Astrocyte (in vitro differentiated cells and primary cell): ENCODE measurements around the gene TERT. TPM values are rescaled to one million over a fixed set of nuclear protein-coding genes. Genes with fewer than 3 reads are reported as not detected.

ENCODE experiments used
- DNase-seq: peaks from one replicate; pipeline ENCODE4 v3.0.0-alpha.2; 2010; ENCODE audit warnings: low read depth
- FAIRE-seq: peaks from 2 replicates; lab custom pipeline; 2011; peaks lifted over from hg19 to GRCh38; lab: Jason Lieb, UNC
- H2AFZ ChIP-seq: 2 replicates; pipeline ENCODE4 v1.6.0; 2012; ENCODE audit warnings: low read depth, low read length, inconsistent platforms
- H3K27ac ChIP-seq: 2 replicates; pipeline ENCODE4 v1.5.1; 2011; ENCODE audit warnings: low read depth, low read length, inconsistent platforms
- H3K27me3 ChIP-seq: 2 replicates; pipeline ENCODE4 v1.6.0; 2011; ENCODE audit warnings: low read length, inconsistent platforms; ENCODE audit not compliant: insufficient read depth
- H3K36me3 ChIP-seq: 2 replicates; pipeline ENCODE4 v1.5.1; 2011; ENCODE audit warnings: low read length, inconsistent platforms; ENCODE audit not compliant: insufficient read depth
- H3K4me1 ChIP-seq: 2 replicates; pipeline ENCODE4 v1.5.1; 2011; ENCODE audit warnings: low read length, inconsistent platforms; ENCODE audit not compliant: insufficient read depth
- H3K4me2 ChIP-seq: 2 replicates; pipeline ENCODE4 v1.6.0; 2012; ENCODE audit warnings: low read length, inconsistent platforms
- H3K4me3 ChIP-seq: 2 replicates; pipeline ENCODE4 v1.5.1; 2011; ENCODE audit warnings: low read depth, mild to moderate bottlenecking, low read length, inconsistent platforms; ENCODE audit not compliant: insufficient read depth
- H3K79me2 ChIP-seq: 2 replicates; pipeline ENCODE4 v1.6.0; 2012; ENCODE audit warnings: mild to moderate bottlenecking, low read length, inconsistent platforms; ENCODE audit not compliant: insufficient read depth
- H3K9ac ChIP-seq: 2 replicates; pipeline ENCODE4 v1.6.0; 2012; ENCODE audit warnings: mild to moderate bottlenecking, low read length, inconsistent platforms
- H3K9me3 ChIP-seq: 2 replicates; pipeline ENCODE4 v1.5.1; 2012; ENCODE audit warnings: low read depth, mild to moderate bottlenecking, low read length, inconsistent platforms; ENCODE audit not compliant: insufficient read depth
- H4K20me1 ChIP-seq: 2 replicates; pipeline ENCODE4 v1.6.0; 2012; ENCODE audit warnings: low read length, inconsistent platforms; ENCODE audit not compliant: insufficient read depth
- H3K27ac Mint-ChIP-seq: one replicate; pipeline ENCODE4 v1.8.0; 2021; ENCODE audit warnings: mild to moderate bottlenecking, mixed read lengths; ENCODE audit not compliant: unreplicated experiment
- H3K27me3 Mint-ChIP-seq: one replicate; pipeline ENCODE4 v1.8.0; 2021; ENCODE audit warnings: low read depth, mixed read lengths; ENCODE audit not compliant: unreplicated experiment
- H3K36me3 Mint-ChIP-seq: one replicate; pipeline ENCODE4 v1.8.0; 2021; ENCODE audit warnings: low read depth, mixed read lengths; ENCODE audit not compliant: unreplicated experiment
- H3K4me1 Mint-ChIP-seq: one replicate; pipeline ENCODE4 v1.8.0; 2021; ENCODE audit warnings: low read depth, mixed read lengths; ENCODE audit not compliant: unreplicated experiment
- H3K4me3 Mint-ChIP-seq: one replicate; pipeline ENCODE4 v1.8.0; 2021; ENCODE audit warnings: mild to moderate bottlenecking, moderate library complexity, mixed read lengths; ENCODE audit not compliant: unreplicated experiment
- H3K9me3 Mint-ChIP-seq: one replicate; pipeline ENCODE4 v1.8.0; 2021; ENCODE audit warnings: mild to moderate bottlenecking, mixed read lengths; ENCODE audit not compliant: unreplicated experiment
- CTCF ChIP-seq: IDR thresholded peaks from 2 replicates; pipeline ENCODE4 v1.5.1; 2011; ENCODE audit warnings: low read depth, mild to moderate bottlenecking, inconsistent platforms, low read length, moderate library complexity; ENCODE audit not compliant: insufficient read depth
- EZH2 ChIP-seq: IDR thresholded peaks from 2 replicates; pipeline ENCODE4 v1.6.1; 2012; ENCODE audit warnings: mild to moderate bottlenecking, low read length, inconsistent platforms; ENCODE audit not compliant: insufficient read depth
- total RNA-seq: library from RNA; stranded (reverse); gene quantifications from 2 replicates; pipeline ENCODE4 v1.2.1, GENCODE V29; 2021

Gene TERT
- total RNA-seq, 1 donor from 2014 or later: 0.50 TPM

DNA sequence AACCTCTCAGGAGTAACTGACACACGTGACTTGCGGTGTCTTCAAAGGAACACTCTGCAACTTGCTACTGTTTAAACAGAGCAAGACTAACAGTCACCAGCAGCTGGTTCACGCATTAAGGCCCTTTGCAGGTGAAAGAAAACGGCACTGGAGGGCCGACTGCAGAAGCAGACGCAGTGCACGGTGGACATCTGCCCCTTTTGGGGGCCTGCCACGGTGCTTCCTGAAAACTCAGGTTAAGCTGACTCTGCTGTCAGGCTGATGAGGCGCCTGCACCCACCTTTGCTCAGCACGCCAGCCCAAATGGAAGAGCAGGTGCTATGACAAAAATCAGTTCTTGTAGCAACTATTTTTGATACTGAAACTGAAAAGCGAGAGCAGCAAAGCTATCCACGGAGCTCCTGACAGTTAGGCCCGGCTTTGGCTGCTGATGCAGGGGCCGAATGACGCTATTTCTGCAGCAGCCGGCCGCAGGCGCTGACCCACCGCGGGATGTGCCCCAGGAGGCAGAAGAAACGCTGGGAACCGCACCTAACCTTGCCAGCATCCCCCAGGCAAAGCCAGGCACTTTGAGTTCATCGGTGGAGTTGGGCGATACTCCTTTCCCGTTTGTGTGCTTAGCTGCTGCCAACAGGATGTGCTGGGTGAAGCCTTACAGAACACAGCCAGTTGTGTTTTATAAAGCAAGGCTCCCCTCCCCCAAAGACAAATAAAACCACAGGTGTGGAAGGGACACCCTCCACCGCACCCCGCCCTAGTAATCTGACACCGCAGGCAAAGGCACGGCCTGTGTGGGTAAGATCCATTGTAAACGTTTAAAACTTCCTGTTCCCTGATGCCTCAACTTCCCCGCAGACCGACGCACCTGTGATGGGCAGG lies 21.1 kb upstream of the TERT start:
- Mint-ChIP-seq H3K4me3 (no peak overlapping the region), H3K36me3 (peaks cover 17% of the 10 kb centered on the region), H3K9me3 (peaks cover 8% of the 10 kb centered on the region), H3K27ac (no peak overlapping the region), H3K4me1 (peaks cover 2% of the 10 kb centered on the region), H3K27me3 (peaks cover 5% of the 10 kb centered on the region)
- Histone ChIP-seq H3K27me3 (no peaks in the 10 kb centered on the region), H3K9ac (no peak overlapping the region), H3K27ac (no peak overlapping the region), H3K4me1 (peaks cover 3% of the 10 kb centered on the region), H3K36me3 (peaks cover 6% of the 10 kb centered on the region), H4K20me1 (no peaks in the 10 kb centered on the region), H3K4me2 (no peak overlapping the region), H3K4me3 (no peak overlapping the region), H2AFZ (no peak overlapping the region), H3K9me3 (peaks cover 4% of the 10 kb centered on the region), H3K79me2 (no peaks in the 10 kb centered on the region)
- DNase-seq: no peak
- TF ChIP-seq EZH2 (no peak), CTCF (no peak)
- FAIRE-seq: no peak

DNA sequence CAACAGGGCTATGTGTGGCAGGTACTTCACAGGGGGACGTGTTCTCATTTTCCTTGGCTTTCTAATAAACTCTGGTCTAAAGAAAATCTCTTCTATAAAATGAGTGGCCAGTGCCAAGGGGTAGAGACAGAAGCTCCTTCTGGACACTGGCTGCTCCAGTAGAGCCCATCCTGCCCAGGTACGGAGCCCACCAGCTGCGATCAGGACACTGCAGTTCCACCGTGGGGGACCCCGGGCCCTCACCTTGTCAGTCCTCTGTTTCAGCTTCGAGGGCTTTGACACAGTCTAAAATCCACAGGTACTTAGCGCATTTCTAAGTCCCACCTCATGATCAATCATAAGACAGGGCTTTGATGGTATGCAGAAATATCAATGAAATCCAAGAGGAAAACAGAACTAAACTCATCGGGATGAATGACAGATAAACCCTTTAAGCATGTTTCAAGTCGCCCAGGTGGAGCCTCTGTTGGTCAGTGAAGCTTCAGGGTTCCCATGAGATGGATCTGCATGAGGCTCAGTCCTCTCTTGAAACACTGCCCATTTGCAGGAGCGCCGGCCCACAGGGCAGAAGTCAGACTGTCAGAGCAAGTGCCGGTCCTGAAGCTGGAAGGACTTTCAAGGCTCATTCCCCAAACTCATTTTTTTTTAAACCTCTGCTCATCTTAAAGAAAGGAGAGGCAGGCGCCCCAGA lies 20.3 kb upstream of the TERT start:
- Mint-ChIP-seq H3K4me1 (peaks cover 2% of the 10 kb centered on the region), H3K9me3 (peaks cover 12% of the 10 kb centered on the region), H3K27ac (no peak overlapping the region), H3K36me3 (peaks cover 17% of the 10 kb centered on the region), H3K27me3 (peaks cover 7% of the 10 kb centered on the region), H3K4me3 (no peak overlapping the region)
- FAIRE-seq: no peak
- no peak overlapping the region for H3K27ac ChIP-seq
- H3K4me3 ChIP-seq: no peak overlapping the region
- no peak overlapping the region for H3K4me2 ChIP-seq
- H2AFZ ChIP-seq: no peak overlapping the region
- H3K4me1 ChIP-seq: peaks cover 3% of the 10 kb centered on the region
- no peak for DNase-seq
- H3K36me3 ChIP-seq: peaks cover 5% of the 10 kb centered on the region
- no peak overlapping the region for H3K9ac ChIP-seq
- TF ChIP-seq CTCF (no peak), EZH2 (no peak)
- no peaks in the 10 kb centered on the region for H3K79me2 ChIP-seq
- peaks cover 10% of the 10 kb centered on the region for H3K9me3 ChIP-seq
- H4K20me1 ChIP-seq: no peaks in the 10 kb centered on the region
- H3K27me3 ChIP-seq: no peaks in the 10 kb centered on the region
